ENCODE data around the gene IQCM. TPM values are rescaled to one million over a fixed set of nuclear protein-coding genes. Genes with fewer than 3 reads are reported as not detected.

The IQCM gene
- total and polyA plus RNA-seq, 10 of the 15 experiments (the other 5 are each of a cell fraction or from before 2014, with no cell fraction given): not detected

GRCh38 chr4:149713031-149713430, 102.6 kb downstream of the IQCM start:
- ChIA-PET RAD21 (ENCODE audit: unreplicated experiment) (no interaction called here), POLR2A (no interaction called here), CTCF (no interaction called here), SMC1A (ENCODE audit: uncharacterized antibody, unreplicated experiment) (no interaction called here)
- Histone ChIP-seq H3K79me2 (ENCODE audit: control insufficient read depth, insufficient read depth, low read length) (no peaks in the 10 kb centered on the region), H2AFZ (ENCODE audit: control insufficient read depth, low read depth, low read length) (no peak overlapping the region), H3K9ac (ENCODE audit: control insufficient read depth, insufficient read depth, low read length) (no peak overlapping the region), H4K20me1 (ENCODE audit: control insufficient read depth, insufficient read depth) (no peaks in the 10 kb centered on the region), H3K27me3 (replicated peaks in 1 of 2; ENCODE audit: control insufficient read depth in 2 of 2, insufficient read depth in 2 of 2, low read length in 1 of 2) (no peaks in the 10 kb centered on the region; a peak in 1 of 4 replicates), H3K27ac (ENCODE audit: control insufficient read depth, insufficient read depth) (no peak overlapping the region), H3K36me3 (ENCODE audit: control insufficient read depth in 2 of 2, insufficient read depth in 2 of 2, low read length in 1 of 2) (no peaks in the 10 kb centered on the region), H3K4me2 (ENCODE audit: control insufficient read depth, insufficient read depth) (no peak overlapping the region), H3K4me3 (no peak overlapping the region), H3K4me1 (ENCODE audit: control insufficient read depth, insufficient read depth, low read length) (no peaks in the 10 kb centered on the region), H3K9me3 (replicated peaks; ENCODE audit: control insufficient read depth, insufficient read depth, low read length) (no peaks in the 10 kb centered on the region)
- ATAC-seq: no peak
- in situ Hi-C loops (cut with MboI) (no loop called here), intact Hi-C loops (cut with micrococcal nuclease; ENCODE audit: unreplicated experiment) (no loop called here)
- no peak for FAIRE-seq
- TF ChIP-seq E2F8 (IDR thresholded peaks at IDR 0.05; ENCODE audit: low read depth, partially characterized antibody) (no peak), TBL1XR1 (IDR thresholded peaks at IDR 0.05; ENCODE audit: low read depth, low read length) (no peak), BHLHE40 (IDR thresholded peaks at IDR 0.05; ENCODE audit: borderline replicate concordance in 1 of 2, low read depth in 2 of 2, low read length in 1 of 2) (no peak), POU2F2 (IDR thresholded peaks at IDR 0.05; ENCODE audit: borderline replicate concordance, low read depth, low read length) (no peak), LARP7 (IDR thresholded peaks at IDR 0.05) (no peak), RBBP5 (conservative IDR thresholded peaks at IDR 0.05) (no peak), ETV6 (conservative IDR thresholded peaks at IDR 0.05 in 1 of 2, IDR thresholded peaks at IDR 0.05 in 1 of 2; ENCODE audit: borderline replicate concordance in 1 of 2, low read depth in 1 of 2) (no peak), TCF12 (IDR thresholded peaks at IDR 0.05; ENCODE audit: low read depth, low read length) (no peak), NRF1 (conservative IDR thresholded peaks at IDR 0.05; ENCODE audit: low read depth, low read length) (no peak), SMARCA5 (IDR thresholded peaks at IDR 0.05) (no peak), CBFB (IDR thresholded peaks at IDR 0.05; ENCODE audit: low read depth) (no peak), PRDM15 (CRISPR knock-in tag; IDR thresholded peaks at IDR 0.05) (no peak), JUND (IDR thresholded peaks at IDR 0.05; ENCODE audit: low read depth, low read length) (no peak), FOXM1 (IDR thresholded peaks at IDR 0.05; ENCODE audit: low read depth, low read length) (no peak)
- no peak for DNase-seq (ENCODE audit: low read depth, low spot score)
- WGBS (ENCODE audit: insufficient coverage, insufficient replicate concordance, low lambda C conversion rate, missing lambda C conversion rate): 3% methylated on average over 3 of the region's 3 CpGs
- no TSS peak for BruUV-seq (replicated peaks)
